ENCODE data around the gene AGMO. TPM values are rescaled to one million over a fixed set of nuclear protein-coding genes. Genes with fewer than 3 reads are reported as not detected.

Gene AGMO
- total and polyA plus RNA-seq, 2 of the 8 experiments (the other 6 are each of a cell fraction or from before 2014, with no cell fraction given), result 0.22 to 0.45 TPM

GRCh38 chr7:15368653-15369052 is 193.2 kb downstream of the AGMO start:
- ChIA-PET POLR2A (ENCODE audit: partially characterized antibody) (no interaction called here), CTCF (ENCODE audit: partially characterized antibody) (interaction anchor here (1.4 kb wide), 1 partner anchor 9 kb away, joined by 4 read pairs; no protein-coding TSS in a partner anchor)
- no peak for FAIRE-seq
- H4K5ac ChIP-seq (ENCODE audit: insufficient read length, low read depth, low read length), result no peak overlapping the region
- no peak overlapping the region for H3K56ac ChIP-seq (replicated peaks; ENCODE audit: insufficient read length, low read depth, low read length)
- no peaks in the 10 kb centered on the region for H3K23me2 ChIP-seq (ENCODE audit: low read depth, low read length)
- WGBS, 2 experiments (ENCODE audit: extremely low coverage in 1 of 2, insufficient coverage in 1 of 2, insufficient read length in 1 of 2, insufficient replicate concordance in 2 of 2, low coverage in 1 of 2, low lambda C conversion rate in 2 of 2, missing lambda C conversion rate in 1 of 2), result 88% methylated on average over 1 of the region's 1 CpG; no CpG with 5 or more reads in 1 of the 2 experiments
- H3K23ac ChIP-seq (ENCODE audit: insufficient read length), result no peak overlapping the region
- H3K4me1 ChIP-seq (replicated peaks in 1 of 4; ENCODE audit: control insufficient read depth in 3 of 4, insufficient read depth in 4 of 4, low read length in 3 of 4), result no peaks in the 10 kb centered on the region
- H3K14ac ChIP-seq (ENCODE audit: insufficient read length), result no peak overlapping the region
- H2BK15ac ChIP-seq (ENCODE audit: low read length), result no peak overlapping the region
- H3K9me3 ChIP-seq (ENCODE audit: insufficient read depth in 2 of 2, low read depth in 1 of 2, low read length in 1 of 2), result no peaks in the 10 kb centered on the region
- H3K4ac ChIP-seq (replicated peaks; ENCODE audit: insufficient read length, low read depth, low read length), result no peak overlapping the region
- H3K79me2 ChIP-seq (ENCODE audit: control insufficient read depth in 1 of 2, insufficient read depth in 2 of 2, low read length in 2 of 2), result no peaks in the 10 kb centered on the region
- H2AK5ac ChIP-seq (ENCODE audit: low read depth, low read length), result no peak overlapping the region
- no peak for DNase-seq (ENCODE audit: low read depth in 1 of 2, low spot score in 2 of 2)
- no peak overlapping the region for H3K9ac ChIP-seq (replicated peaks in 1 of 4; ENCODE audit: extremely low read depth in 1 of 4, low read depth in 3 of 4, low read length in 3 of 4)
- no peaks in the 10 kb centered on the region for H4K20me1 ChIP-seq (replicated peaks in 1 of 2; ENCODE audit: control insufficient read depth in 1 of 2, insufficient read depth in 2 of 2, low read length in 2 of 2)
- no peak overlapping the region for H2BK5ac ChIP-seq (ENCODE audit: low read depth, low read length)
- H2AFZ ChIP-seq (ENCODE audit: low read length), result no peak overlapping the region
- no peak overlapping the region for H3K18ac ChIP-seq (ENCODE audit: extremely low read depth, low read length)
- no peak for TF ChIP-seq KDM1A (IDR thresholded peaks at IDR 0.05; ENCODE audit: borderline replicate concordance, low read length)
- no peak for TF ChIP-seq E2F6 (IDR thresholded peaks at IDR 0.05)
- TF ChIP-seq SRF (IDR thresholded peaks at IDR 0.05; ENCODE audit: low read depth, low read length), result no peak
- TF ChIP-seq KDM4A (IDR thresholded peaks at IDR 0.05; ENCODE audit: low read depth, low read length, severe bottlenecking), result no peak
- TF ChIP-seq JUND (IDR thresholded peaks at IDR 0.05; ENCODE audit: low read length), result no peak
- TF ChIP-seq CBX5 (IDR thresholded peaks at IDR 0.05; ENCODE audit: low read depth, low read length), result no peak
- no peak for TF ChIP-seq TEAD4 (IDR thresholded peaks at IDR 0.05; ENCODE audit: low read depth, low read length)
- no peak overlapping the region for H2BK12ac ChIP-seq (ENCODE audit: low read depth, low read length)
- no peaks in the 10 kb centered on the region for H3K79me1 ChIP-seq (ENCODE audit: low read depth, low read length)
- H4K91ac ChIP-seq (replicated peaks; ENCODE audit: insufficient read length, low read length), result no peak overlapping the region
- no peak overlapping the region for H2BK120ac ChIP-seq (replicated peaks; ENCODE audit: low read depth, low read length)
- no peak overlapping the region for H4K8ac ChIP-seq (ENCODE audit: extremely low read depth, insufficient read depth, low read length)
- no peak overlapping the region for H2BK20ac ChIP-seq (ENCODE audit: low read length)
- H3K4me2 ChIP-seq (ENCODE audit: insufficient read depth in 1 of 2, low read depth in 2 of 2, low read length in 2 of 2), result no peak overlapping the region
- no peaks in the 10 kb centered on the region for H3K27me3 ChIP-seq (replicated peaks in 1 of 4; ENCODE audit: control insufficient read depth in 3 of 4, extremely low read depth in 1 of 4, insufficient read depth in 3 of 4, low read length in 3 of 4)
- H3K36me3 ChIP-seq (ENCODE audit: control insufficient read depth in 2 of 4, insufficient read depth in 4 of 4, low read length in 3 of 4), result no peaks in the 10 kb centered on the region
- no peak overlapping the region for H3K4me3 ChIP-seq (ENCODE audit: extremely low read depth in 1 of 4, insufficient read depth in 2 of 4, low read depth in 3 of 4, low read length in 4 of 4)
- no peak overlapping the region for H3K27ac ChIP-seq (ENCODE audit: low read depth, low read length)
